HG03175 (cell line): Measurements from ENCODE around the gene RMI2.

ENCODE experiments used
- ATAC-seq: cut with Tn5 transposase; IDR thresholded peaks from one replicate; pipeline ENCODE4 v1.9.1; 2021; ENCODE audit warnings: mild to moderate bottlenecking, moderate library complexity; ENCODE audit not compliant: unreplicated experiment

The RMI2 gene

GRCh38 chr16:11309895-11310633 lies 35.2 kb upstream of the RMI2 start:
- ATAC-seq: peak; percentile 66

GRCh38 chr16:11310634-11310977 lies 34.7 kb upstream of the RMI2 start:
- no peak for ATAC-seq

- ATAC-seq: peak; percentile 38
These were observed 34.2 kb upstream of the RMI2 start for GRCh38 chr16:11310997-11311561.

GRCh38 chr16:11312718-11313492 lies 32.4 kb upstream of the RMI2 start:
- no peak for ATAC-seq

GRCh38 chr16:11313493-11314308 lies 31.6 kb upstream of the RMI2 start:
- no peak for ATAC-seq

GRCh38 chr16:11314309-11314894 lies 30.9 kb upstream of the RMI2 start:
- no peak for ATAC-seq

- no peak for ATAC-seq
These were observed 29.7 kb upstream of the RMI2 start for GRCh38 chr16:11315510-11315909.

- no peak for ATAC-seq
These were observed 28.8 kb upstream of the RMI2 start for GRCh38 chr16:11316331-11317015.

GRCh38 chr16:11318817-11319216 lies 26.4 kb upstream of the RMI2 start:
- ATAC-seq: no peak

- no peak for ATAC-seq
These were observed 25.6 kb upstream of the RMI2 start for GRCh38 chr16:11319529-11320146.

- no peak for ATAC-seq
These were observed 25.1 kb upstream of the RMI2 start for GRCh38 chr16:11320170-11320569.

- no peak for ATAC-seq
These were observed 23.6 kb upstream of the RMI2 start for GRCh38 chr16:11321662-11322061.

- no peak for ATAC-seq
These were observed 22.4 kb upstream of the RMI2 start for GRCh38 chr16:11322823-11323222.

- no peak for ATAC-seq
These were observed 21.5 kb upstream of the RMI2 start for GRCh38 chr16:11323551-11324336.

GRCh38 chr16:11325404-11326083 lies 19.7 kb upstream of the RMI2 start:
- no peak for ATAC-seq

GRCh38 chr16:11326084-11326736 lies 19.0 kb upstream of the RMI2 start:
- no peak for ATAC-seq

GRCh38 chr16:11326737-11327276 lies 18.5 kb upstream of the RMI2 start:
- no peak for ATAC-seq
